Inflammatory macrophage (primary cell): ENCODE results near the gene VSTM4.
A peak's percentile ranks its signal among the peaks of the same experiment; 100 is the strongest.

Source experiments
- DNase-seq, 2 donors: peaks; one replicate each; pipeline ENCODE4 v3.0.0-alpha.2; 2020 to 2022

VSTM4 gene

DNA sequence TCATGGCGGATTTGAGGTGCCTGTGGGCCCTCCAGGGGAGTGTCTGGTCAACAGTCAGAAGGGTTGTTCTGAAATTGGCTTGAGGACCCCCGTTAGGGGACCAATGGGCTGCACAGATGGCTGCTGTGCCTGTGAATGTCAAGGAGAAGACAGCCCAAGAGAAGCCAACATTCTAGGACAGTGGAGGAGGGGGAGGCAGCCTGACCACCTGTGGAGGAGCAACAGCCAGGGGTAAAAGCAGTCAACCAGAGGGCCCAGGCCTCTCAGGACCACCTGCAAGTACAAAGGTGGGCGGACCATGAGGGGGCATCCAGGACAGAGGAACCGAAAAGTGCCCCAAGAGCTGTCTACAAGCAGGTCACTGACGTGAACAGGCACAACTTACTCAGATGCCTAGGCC is 76.6 kb downstream of the VSTM4 start:
- no peak for DNase-seq

DNA sequence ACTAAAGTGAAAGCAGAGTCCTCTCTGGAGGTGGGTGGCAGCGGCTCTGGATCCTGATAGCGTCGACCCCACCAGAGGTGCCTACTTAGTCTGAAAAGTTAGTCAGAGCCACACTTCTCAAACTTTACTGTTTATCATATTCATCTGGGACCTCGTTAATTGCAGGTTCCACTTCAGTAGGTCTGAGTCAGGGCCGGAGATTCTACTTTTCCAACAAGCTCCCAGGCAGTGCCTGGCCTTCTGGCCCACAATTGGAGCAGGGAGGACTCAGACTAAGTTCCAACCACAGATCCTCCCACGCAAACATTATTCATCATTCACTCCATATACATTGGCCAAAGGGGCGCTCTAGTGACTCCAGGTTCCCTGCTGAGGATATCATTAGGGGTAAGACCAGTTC is 78.1 kb downstream of the VSTM4 start:
- no peak for DNase-seq

- no peak for DNase-seq
These were observed 78.7 kb downstream of the VSTM4 start for GRCh38 chr10:49036638-49037037.

GRCh38 chr10:49035920-49036319 is 79.4 kb downstream of the VSTM4 start:
- no peak for DNase-seq

DNA sequence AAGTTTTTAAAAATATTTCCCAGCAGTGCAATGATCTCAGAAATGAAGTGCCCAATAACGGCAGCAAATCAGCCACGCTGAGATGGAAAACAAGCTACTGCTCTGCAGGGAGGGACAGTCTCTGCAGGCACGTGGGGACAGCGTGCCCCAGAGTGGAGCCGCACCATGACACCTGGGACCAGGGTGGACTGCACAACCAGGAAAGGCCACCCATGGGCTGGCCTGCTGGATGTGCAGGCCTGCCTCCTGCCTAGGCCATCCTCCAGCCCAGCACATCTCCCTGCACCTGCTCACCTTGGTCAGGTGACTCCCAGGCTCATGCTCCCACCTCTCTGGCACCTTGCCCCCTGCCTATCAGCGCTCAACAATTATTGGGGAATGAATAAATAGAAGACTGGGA is 80.4 kb downstream of the VSTM4 start:
- no peak for DNase-seq

- no peak for DNase-seq
These were observed 81.4 kb downstream of the VSTM4 start for GRCh38 chr10:49033939-49034338.

GRCh38 chr10:49029666-49030065 is 85.7 kb downstream of the VSTM4 start:
- no peak for DNase-seq

- no peak for DNase-seq
These were observed 86.7 kb downstream of the VSTM4 start for GRCh38 chr10:49028639-49029038.

DNA sequence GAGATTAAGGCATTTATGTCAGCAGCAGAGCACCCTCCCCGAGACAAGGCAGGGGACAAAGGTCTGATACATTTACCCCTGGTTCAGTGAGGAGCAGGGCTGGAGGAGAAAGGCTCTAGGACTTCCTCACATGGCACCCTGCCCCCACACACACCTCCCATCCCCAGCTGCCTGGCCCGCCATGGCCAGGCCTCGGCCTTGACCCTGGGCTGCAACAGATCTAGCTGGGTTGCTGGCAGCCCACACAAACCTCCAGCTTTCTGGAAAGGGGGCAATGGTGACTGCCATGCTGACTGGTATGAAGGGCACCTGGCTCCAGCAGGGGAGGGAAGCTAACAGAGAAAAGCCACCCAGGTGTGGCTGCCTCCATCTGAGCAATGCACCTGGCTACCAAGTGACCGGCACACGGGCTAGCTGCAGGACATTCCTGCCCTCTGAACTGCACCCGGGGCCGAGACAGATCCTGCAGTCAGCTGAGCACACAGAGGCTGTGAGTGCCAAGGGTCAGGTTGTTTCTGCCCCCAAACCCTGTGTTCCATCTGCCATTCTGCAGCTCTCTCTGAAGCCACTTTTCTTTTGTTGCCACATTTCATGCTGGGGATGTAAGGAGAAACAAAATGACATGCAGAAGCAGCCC is 89.9 kb downstream of the VSTM4 start:
- no peak for DNase-seq

DNA sequence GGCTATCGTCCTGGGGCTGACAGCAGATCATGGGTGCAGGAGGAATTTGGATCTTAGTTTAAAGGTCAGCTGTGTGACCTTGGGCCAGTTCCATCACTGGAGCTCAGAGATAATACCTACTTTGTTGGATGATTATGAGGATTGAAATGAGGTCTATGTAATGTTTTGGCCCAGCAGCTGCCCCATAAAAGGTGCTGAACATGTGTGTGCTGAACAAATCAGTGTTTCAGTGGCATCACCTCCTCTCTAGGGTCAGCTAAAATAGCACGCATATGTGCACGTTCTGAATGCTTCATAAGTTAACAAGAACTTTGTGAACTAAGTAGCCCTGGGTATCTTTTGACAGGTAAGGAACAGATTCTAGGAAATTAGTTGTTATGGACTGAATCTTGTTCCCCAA is 90.8 kb downstream of the VSTM4 start:
- DNase-seq = no peak

- no peak for DNase-seq
These were observed 91.6 kb downstream of the VSTM4 start for GRCh38 chr10:49023752-49024151.

- DNase-seq = no peak
These were observed 92.3 kb downstream of the VSTM4 start for GRCh38 chr10:49023071-49023470.

DNA sequence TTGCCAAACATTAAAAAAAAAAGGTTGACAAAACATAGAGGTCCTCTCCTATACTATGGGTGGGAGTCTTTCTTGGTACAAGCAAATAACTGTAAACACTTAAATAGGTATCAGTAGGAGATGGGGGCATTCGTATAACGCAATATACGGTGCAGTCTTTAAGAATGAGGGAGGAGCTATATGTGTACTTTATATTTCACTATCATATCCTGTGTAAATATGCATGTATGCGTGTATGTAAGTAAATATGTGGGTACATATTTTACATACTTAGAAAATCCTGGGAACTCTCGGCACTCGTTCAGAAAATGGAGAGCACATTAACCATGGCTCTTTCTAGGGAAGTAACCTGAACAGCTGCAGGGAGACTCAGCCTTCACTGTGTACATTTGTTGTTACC is 93.6 kb downstream of the VSTM4 start:
- no peak for DNase-seq

DNA sequence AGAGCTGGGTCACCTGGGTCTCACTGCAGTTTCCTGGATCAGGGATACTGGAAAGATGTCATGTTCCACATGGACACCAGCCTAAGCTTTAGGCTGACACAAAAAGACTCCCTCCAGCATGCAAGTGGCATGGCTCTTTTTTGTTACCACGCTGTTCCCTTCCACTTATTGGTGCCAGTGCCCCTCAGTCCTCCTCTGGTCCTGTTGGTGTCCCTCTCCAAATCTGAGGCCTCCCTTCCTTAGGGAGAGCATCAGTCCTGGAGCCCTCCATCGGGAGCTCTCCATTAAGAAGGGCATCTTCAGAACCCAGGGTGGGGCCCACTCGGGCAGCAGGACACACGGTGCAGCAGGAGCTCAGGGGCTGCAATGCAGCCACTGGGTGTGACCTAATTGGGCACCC is 99.6 kb downstream of the VSTM4 start:
- DNase-seq = no peak

DNA sequence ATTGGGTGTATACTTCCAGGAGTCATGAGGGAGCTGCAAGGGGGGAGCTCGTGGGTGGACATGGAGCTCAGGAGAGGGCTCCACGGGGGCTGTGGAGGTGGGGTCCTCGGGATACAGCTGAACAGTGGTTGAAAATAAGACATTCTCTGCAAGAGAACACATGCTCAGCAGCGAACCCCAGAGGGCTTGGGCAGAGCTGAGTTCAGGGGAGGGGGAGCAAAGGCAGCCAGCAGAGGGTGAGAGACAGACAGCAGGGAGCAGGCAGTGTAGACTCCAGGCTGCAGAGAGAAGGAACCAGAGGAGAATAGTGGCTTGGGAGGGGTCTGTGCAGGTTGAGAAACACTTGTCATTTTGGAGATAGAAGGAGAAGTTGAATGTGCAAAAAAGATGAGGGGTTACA is 102.7 kb downstream of the VSTM4 start:
- no peak for DNase-seq

GRCh38 chr10:49011756-49012155 is 103.6 kb downstream of the VSTM4 start:
- no peak for DNase-seq

DNA sequence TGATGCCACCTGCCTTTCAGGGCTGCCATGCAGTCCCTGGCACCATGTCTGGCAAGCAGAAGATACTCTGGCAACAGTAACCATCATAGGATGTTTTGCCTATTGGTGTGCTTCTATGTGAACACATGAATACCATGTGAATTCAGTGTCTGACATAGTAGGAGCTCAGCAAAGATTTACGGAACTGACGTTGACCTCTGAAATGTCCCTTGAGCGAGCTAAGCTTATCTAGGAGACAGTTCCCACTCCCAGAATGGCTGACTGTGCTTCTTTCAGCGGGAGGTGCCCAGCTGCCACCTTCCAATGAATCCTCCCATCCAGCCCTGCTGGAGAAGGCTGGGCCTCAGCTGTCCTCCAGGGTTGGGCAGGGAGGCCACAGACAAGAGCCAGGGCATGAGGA is 104.5 kb downstream of the VSTM4 start:
- DNase-seq = no peak

- DNase-seq = peak; percentile 15 to 18
These were observed 105.0 kb downstream of the VSTM4 start for GRCh38 chr10:49010295-49010694.

- no peak for DNase-seq
These were observed 105.9 kb downstream of the VSTM4 start for GRCh38 chr10:49009199-49009979.

- DNase-seq = no peak
These were observed 106.7 kb downstream of the VSTM4 start for GRCh38 chr10:49008505-49009198.

- DNase-seq = no peak
These were observed 107.2 kb downstream of the VSTM4 start for GRCh38 chr10:49008091-49008490.

- no peak for DNase-seq
These were observed 108.2 kb downstream of the VSTM4 start for GRCh38 chr10:49007129-49007528.

DNA sequence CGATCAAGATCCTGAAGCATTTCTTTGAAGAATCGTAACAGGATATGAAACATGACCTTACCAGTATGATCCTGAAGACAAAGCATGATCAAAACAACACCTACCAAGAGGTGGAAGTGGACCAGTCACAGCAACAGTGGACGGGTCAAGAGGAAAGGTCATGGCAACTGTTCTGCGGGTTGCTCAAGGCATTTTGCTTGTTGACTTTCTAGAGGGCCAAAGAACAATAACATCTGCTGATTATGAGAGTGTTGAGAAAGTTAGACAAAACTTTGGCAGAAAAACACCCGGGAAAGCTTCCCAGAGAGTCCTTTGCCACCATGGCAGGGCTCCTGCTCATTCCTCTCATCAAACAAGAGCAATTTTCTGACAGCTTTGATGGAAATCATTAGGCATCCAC is 110.1 kb downstream of the VSTM4 start:
- no peak for DNase-seq
